Measurements from ENCODE around the gene PGS1. TPM values are rescaled to one million over a fixed set of nuclear protein-coding genes. Genes with fewer than 3 reads are reported as not detected.

Gene PGS1
- total RNA-seq, 2 experiments from 2014 or later = 75.8 to 78.1 TPM

GRCh38 chr17:78377858-78378224, 608 bp upstream of the PGS1 start:
- intact Hi-C loops (cut with micrococcal nuclease) = no loop called here
- H3K9me3 Mint-ChIP-seq = no peaks in the 10 kb centered on the region
- peaks cover 2% of the 10 kb centered on the region for H3K27me3 Mint-ChIP-seq
- no peak for DNase-seq
- H3K4me1 Mint-ChIP-seq (ENCODE audit: low read depth) = peaks cover 56% of the 10 kb centered on the region
- peaks cover 24% of the 10 kb centered on the region for H3K36me3 Mint-ChIP-seq
- H3K4me3 Mint-ChIP-seq = peak overlapping the region; percentile 99
- CTCF ChIA-PET = interaction anchor here (1.0 to 6.8 kb wide), 6 partner anchors 9 to 44 kb away, joined by 3 to 35 read pairs (median 10); partner anchors contain the start of gene SOCS3
- peak overlapping the region; percentile 78 for H3K27ac Mint-ChIP-seq
- POLR2A ChIA-PET = interaction anchor here (1.1 to 3.5 kb wide), 3 partner anchors 13 to 400 kb away, joined by 4 to 28 read pairs (median 6); partner anchors contain the start of gene SOCS3

GRCh38 chr17:78379131-78379491, 662 bp downstream of the PGS1 start:
- Mint-ChIP-seq H3K27ac (peak overlapping the region; percentile 99), H3K4me3 (peak overlapping the region; percentile 99), H3K9me3 (no peaks in the 10 kb centered on the region), H3K36me3 (peaks cover 33% of the 10 kb centered on the region), H3K4me1 (ENCODE audit: low read depth) (peaks cover 69% of the 10 kb centered on the region), H3K27me3 (peaks cover 2% of the 10 kb centered on the region)
- CTCF ChIA-PET = interaction anchor here (0.9 to 6.8 kb wide), 4 partner anchors 11 to 33 kb away, joined by 3 to 35 read pairs (median 14); no protein-coding TSS in a partner anchor
- POLR2A ChIA-PET = interaction anchor here (0.7 to 3.5 kb wide), 4 partner anchors 19 to 35 kb away, joined by 3 to 28 read pairs (median 8); partner anchors contain the start of gene SOCS3
- intact Hi-C loops (cut with micrococcal nuclease) = no loop called here
- peak; percentile 46 for DNase-seq

- peak; percentile 32 for DNase-seq
- intact Hi-C loops (cut with micrococcal nuclease) = loop anchor here (5.0 kb wide), 1 partner anchor 427 kb away; no protein-coding TSS in a partner anchor
- H3K36me3 Mint-ChIP-seq = peaks cover 37% of the 10 kb centered on the region
- peak overlapping the region; percentile 99 for H3K4me3 Mint-ChIP-seq
- peak overlapping the region; percentile 99 for H3K27ac Mint-ChIP-seq
- peaks cover 77% of the 10 kb centered on the region for H3K4me1 Mint-ChIP-seq (ENCODE audit: low read depth)
- peaks cover 2% of the 10 kb centered on the region for H3K27me3 Mint-ChIP-seq
- CTCF ChIA-PET = interaction anchor here (6.8 kb wide), 1 partner anchor 19 kb away, joined by 35 read pairs; no protein-coding TSS in a partner anchor
- no peaks in the 10 kb centered on the region for H3K9me3 Mint-ChIP-seq
- POLR2A ChIA-PET = interaction anchor here (2.0 to 2.5 kb wide), 2 partner anchors 16 to 37 kb away, joined by 10 to 11 read pairs; no protein-coding TSS in a partner anchor
Observed at GRCh38 chr17:78380370-78380769, 1.9 kb downstream of the PGS1 start.

- Mint-ChIP-seq H3K36me3 (peaks cover 46% of the 10 kb centered on the region), H3K27ac (peak overlapping the region; percentile 99), H3K4me3 (peak overlapping the region; percentile 99), H3K4me1 (ENCODE audit: low read depth) (peaks cover 80% of the 10 kb centered on the region), H3K27me3 (peaks cover 2% of the 10 kb centered on the region), H3K9me3 (no peaks in the 10 kb centered on the region)
- POLR2A ChIA-PET = interaction anchor here (0.6 to 2.5 kb wide), 12 partner anchors 8 to 1882 kb away, joined by 3 to 11 read pairs (median 3); no protein-coding TSS in a partner anchor
- intact Hi-C loops (cut with micrococcal nuclease) = loop anchor here (1.0 to 5.0 kb wide), 2 partner anchors 21 to 426 kb away; partner anchors contain the start of gene SOCS3
- peak; percentile 80 for DNase-seq
- CTCF ChIA-PET = interaction anchor here (0.9 to 2.9 kb wide), 6 partner anchors 12 to 40 kb away, joined by 3 to 22 read pairs (median 7); partner anchors contain the start of gene SOCS3
Observed at GRCh38 chr17:78381601-78382232, 3.3 kb downstream of the PGS1 start.

GRCh38 chr17:78383725-78384471, 5.4 kb downstream of the PGS1 start:
- ChIA-PET CTCF (interaction anchor here (0.9 to 2.9 kb wide), 10 partner anchors 20 to 325 kb away, joined by 3 to 22 read pairs (median 4); partner anchors contain the start of gene SOCS3), POLR2A (interaction anchor here (0.7 to 1.3 kb wide), 5 partner anchors 11 to 41 kb away, joined by 3 to 7 read pairs (median 3); no protein-coding TSS in a partner anchor)
- peak; percentile 88 for DNase-seq
- intact Hi-C loops (cut with micrococcal nuclease) = loop anchor here (1.0 to 5.0 kb wide), 2 partner anchors 28 to 423 kb away; no protein-coding TSS in a partner anchor
- peaks cover 87% of the 10 kb centered on the region for H3K4me1 Mint-ChIP-seq (ENCODE audit: low read depth)
- H3K4me3 Mint-ChIP-seq = peak overlapping the region; percentile 75
- no peaks in the 10 kb centered on the region for H3K9me3 Mint-ChIP-seq
- H3K27ac Mint-ChIP-seq = peak overlapping the region; percentile 99
- H3K36me3 Mint-ChIP-seq = peaks cover 54% of the 10 kb centered on the region
- peaks cover 1% of the 10 kb centered on the region for H3K27me3 Mint-ChIP-seq

GRCh38 chr17:78384479-78385175, 6.2 kb downstream of the PGS1 start:
- Mint-ChIP-seq H3K27ac (peak overlapping the region; percentile 99), H3K9me3 (no peaks in the 10 kb centered on the region), H3K4me3 (peak overlapping the region; percentile 75), H3K36me3 (peaks cover 49% of the 10 kb centered on the region), H3K4me1 (ENCODE audit: low read depth) (peaks cover 89% of the 10 kb centered on the region), H3K27me3 (no peaks in the 10 kb centered on the region)
- ChIA-PET CTCF (interaction anchor here (0.6 to 1.8 kb wide), 9 partner anchors 21 to 324 kb away, joined by 3 to 6 read pairs (median 3); no protein-coding TSS in a partner anchor), POLR2A (interaction anchor here (0.7 to 0.9 kb wide), 4 partner anchors 11 to 40 kb away, joined by 3 read pairs; no protein-coding TSS in a partner anchor)
- peak; percentile 47 for DNase-seq
- intact Hi-C loops (cut with micrococcal nuclease) = loop anchor here (1.0 to 5.0 kb wide), 2 partner anchors 28 to 423 kb away; no protein-coding TSS in a partner anchor

GRCh38 chr17:78387977-78388941, 9.8 kb downstream of the PGS1 start:
- POLR2A ChIA-PET = no interaction called here
- intact Hi-C loops (cut with micrococcal nuclease) = no loop called here
- peaks cover 87% of the 10 kb centered on the region for H3K4me1 Mint-ChIP-seq (ENCODE audit: low read depth)
- H3K4me3 Mint-ChIP-seq = peak overlapping the region; percentile 46
- DNase-seq = no peak
- peak overlapping the region; percentile 99 for H3K27ac Mint-ChIP-seq
- no peaks in the 10 kb centered on the region for H3K27me3 Mint-ChIP-seq
- H3K36me3 Mint-ChIP-seq = peaks cover 45% of the 10 kb centered on the region
- H3K9me3 Mint-ChIP-seq = no peaks in the 10 kb centered on the region
- CTCF ChIA-PET = interaction anchor here (1.4 kb wide), 2 partner anchors 24 to 31 kb away, joined by 3 read pairs; no protein-coding TSS in a partner anchor

- no peaks in the 10 kb centered on the region for H3K9me3 Mint-ChIP-seq
- H3K36me3 Mint-ChIP-seq = peaks cover 47% of the 10 kb centered on the region
- H3K27ac Mint-ChIP-seq = peak overlapping the region; percentile 69
- no peaks in the 10 kb centered on the region for H3K27me3 Mint-ChIP-seq
- H3K4me3 Mint-ChIP-seq = no peak overlapping the region
- ChIA-PET CTCF (interaction anchor here (0.5 to 1.9 kb wide), 10 partner anchors 11 to 108 kb away, joined by 3 to 8 read pairs (median 4); no protein-coding TSS in a partner anchor), POLR2A (interaction anchor here (1.1 kb wide), 1 partner anchor 9 kb away, joined by 3 read pairs; no protein-coding TSS in a partner anchor)
- intact Hi-C loops (cut with micrococcal nuclease) = no loop called here
- peaks cover 69% of the 10 kb centered on the region for H3K4me1 Mint-ChIP-seq (ENCODE audit: low read depth)
- DNase-seq = no peak
Observed at GRCh38 chr17:78390241-78391050, 12.0 kb downstream of the PGS1 start.

GRCh38 chr17:78391051-78391431, 12.6 kb downstream of the PGS1 start:
- Mint-ChIP-seq H3K4me3 (no peak overlapping the region), H3K27me3 (no peaks in the 10 kb centered on the region), H3K36me3 (peaks cover 46% of the 10 kb centered on the region), H3K4me1 (ENCODE audit: low read depth) (peaks cover 63% of the 10 kb centered on the region), H3K27ac (peak overlapping the region; percentile 69), H3K9me3 (no peaks in the 10 kb centered on the region)
- intact Hi-C loops (cut with micrococcal nuclease) = no loop called here
- POLR2A ChIA-PET = no interaction called here
- CTCF ChIA-PET = interaction anchor here (1.0 to 1.9 kb wide), 8 partner anchors 10 to 31 kb away, joined by 3 to 8 read pairs (median 4); no protein-coding TSS in a partner anchor
- DNase-seq = no peak

GRCh38 chr17:78391843-78392242, 13.4 kb downstream of the PGS1 start:
- H3K9me3 Mint-ChIP-seq = no peaks in the 10 kb centered on the region
- CTCF ChIA-PET = interaction anchor here (0.9 to 1.9 kb wide), 9 partner anchors 11 to 54 kb away, joined by 3 to 8 read pairs (median 4); no protein-coding TSS in a partner anchor
- H3K4me3 Mint-ChIP-seq = no peak overlapping the region
- H3K4me1 Mint-ChIP-seq (ENCODE audit: low read depth) = peaks cover 55% of the 10 kb centered on the region
- H3K27ac Mint-ChIP-seq = peak overlapping the region; percentile 54
- intact Hi-C loops (cut with micrococcal nuclease) = no loop called here
- H3K36me3 Mint-ChIP-seq = peaks cover 47% of the 10 kb centered on the region
- H3K27me3 Mint-ChIP-seq = no peaks in the 10 kb centered on the region
- DNase-seq = no peak
- POLR2A ChIA-PET = no interaction called here
